Measurements from ENCODE around the gene RENBP. TPM values are rescaled to one million over a fixed set of nuclear protein-coding genes. Genes with fewer than 3 reads are reported as not detected.

RENBP gene
- total RNA-seq, 1 experiment from 2014 or later, result 5.7 TPM

DNA sequence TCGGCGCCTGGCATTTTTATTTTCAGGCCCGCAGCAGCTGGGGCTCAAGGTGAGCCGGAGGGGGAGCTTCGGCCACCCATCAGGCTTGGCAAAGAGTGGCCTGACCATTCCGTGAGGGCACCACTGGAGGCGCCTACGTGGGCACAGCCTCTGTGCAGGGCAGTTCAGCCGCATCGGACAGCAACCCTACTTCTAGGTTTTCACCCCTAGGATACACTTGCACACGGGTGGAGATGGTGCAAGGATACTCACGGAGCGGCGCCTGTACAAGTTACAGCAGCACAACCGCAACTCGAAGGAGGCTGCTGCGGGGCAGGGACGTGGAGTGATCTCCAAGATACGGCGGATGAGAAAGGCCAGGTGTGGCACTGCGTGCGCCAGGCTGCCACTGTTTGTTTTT, 16.3 kb upstream of the RENBP start:
- CTCF ChIA-PET, result no interaction called here
- BruUV-seq (replicated peaks), result no TSS peak
- POLR2A ChIA-PET (ENCODE audit: low non-redundant PET), result no interaction called here
- no peaks in the 10 kb centered on the region for H3K27me3 ChIP-seq (replicated peaks; ENCODE audit: insufficient read depth, low read depth, low read length, poor library complexity)
- H3K4me3 ChIP-seq (ENCODE audit: low read depth, low read length, poor library complexity, severe bottlenecking), result no peak overlapping the region
- no peak overlapping the region for H3K27ac ChIP-seq (ENCODE audit: low read depth, low read length, poor library complexity, severe bottlenecking)
- H3K36me3 ChIP-seq (ENCODE audit: insufficient read depth, low read length, poor library complexity, severe bottlenecking), result peaks cover 79% of the 10 kb centered on the region
- no peaks in the 10 kb centered on the region for H3K4me1 ChIP-seq (ENCODE audit: insufficient read depth, low read length, poor library complexity, severe bottlenecking)
- no peak for DNase-seq (ENCODE audit: low spot score)
- intact Hi-C loops (cut with micrococcal nuclease; ENCODE audit: unreplicated experiment), result no loop called here
- H3K9me3 ChIP-seq (ENCODE audit: low read depth, low read length, poor library complexity, severe bottlenecking), result no peaks in the 10 kb centered on the region
- TF ChIP-seq, protein P1, sequence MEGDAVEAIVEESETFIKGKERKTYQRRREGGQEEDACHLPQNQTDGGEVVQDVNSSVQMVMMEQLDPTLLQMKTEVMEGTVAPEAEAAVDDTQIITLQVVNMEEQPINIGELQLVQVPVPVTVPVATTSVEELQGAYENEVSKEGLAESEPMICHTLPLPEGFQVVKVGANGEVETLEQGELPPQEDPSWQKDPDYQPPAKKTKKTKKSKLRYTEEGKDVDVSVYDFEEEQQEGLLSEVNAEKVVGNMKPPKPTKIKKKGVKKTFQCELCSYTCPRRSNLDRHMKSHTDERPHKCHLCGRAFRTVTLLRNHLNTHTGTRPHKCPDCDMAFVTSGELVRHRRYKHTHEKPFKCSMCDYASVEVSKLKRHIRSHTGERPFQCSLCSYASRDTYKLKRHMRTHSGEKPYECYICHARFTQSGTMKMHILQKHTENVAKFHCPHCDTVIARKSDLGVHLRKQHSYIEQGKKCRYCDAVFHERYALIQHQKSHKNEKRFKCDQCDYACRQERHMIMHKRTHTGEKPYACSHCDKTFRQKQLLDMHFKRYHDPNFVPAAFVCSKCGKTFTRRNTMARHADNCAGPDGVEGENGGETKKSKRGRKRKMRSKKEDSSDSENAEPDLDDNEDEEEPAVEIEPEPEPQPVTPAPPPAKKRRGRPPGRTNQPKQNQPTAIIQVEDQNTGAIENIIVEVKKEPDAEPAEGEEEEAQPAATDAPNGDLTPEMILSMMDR (conservative IDR thresholded peaks at IDR 0.05; ENCODE audit: low read depth, low read length), result no peak
- no peak for TF ChIP-seq EZH2 (IDR thresholded peaks at IDR 0.05; ENCODE audit: borderline replicate concordance, low read depth, low read length, poor library complexity, severe bottlenecking)

DNA sequence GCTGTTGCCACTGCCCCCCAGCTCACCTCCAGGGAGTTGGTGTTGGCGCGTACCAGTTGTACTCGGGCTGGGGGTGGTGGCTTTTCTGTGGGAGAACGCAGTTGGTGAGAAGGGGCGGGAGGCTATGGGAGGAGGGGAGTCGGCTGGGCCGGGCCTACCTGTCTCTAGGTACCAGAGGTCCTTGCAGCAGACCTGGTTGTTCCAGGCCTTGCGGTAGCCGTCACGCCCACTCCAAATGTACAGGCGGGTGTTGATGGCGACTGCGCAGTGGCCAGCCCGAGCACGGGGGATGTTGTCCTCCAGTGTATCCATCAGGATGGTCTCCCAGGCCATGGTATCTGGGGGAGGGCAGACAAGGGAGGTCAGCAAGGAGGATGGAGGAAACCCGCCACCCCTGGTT, 15.6 kb upstream of the RENBP start:
- Histone ChIP-seq H3K4me1 (ENCODE audit: insufficient read depth, low read length, poor library complexity, severe bottlenecking) (no peaks in the 10 kb centered on the region), H3K27me3 (replicated peaks; ENCODE audit: insufficient read depth, low read depth, low read length, poor library complexity) (no peaks in the 10 kb centered on the region), H3K9me3 (ENCODE audit: low read depth, low read length, poor library complexity, severe bottlenecking) (no peaks in the 10 kb centered on the region), H3K36me3 (ENCODE audit: insufficient read depth, low read length, poor library complexity, severe bottlenecking) (peaks cover 86% of the 10 kb centered on the region), H3K4me3 (ENCODE audit: low read depth, low read length, poor library complexity, severe bottlenecking) (no peak overlapping the region), H3K27ac (ENCODE audit: low read depth, low read length, poor library complexity, severe bottlenecking) (no peak overlapping the region)
- TF ChIP-seq, protein P1 (conservative IDR thresholded peaks at IDR 0.05; ENCODE audit: low read depth, low read length), result no peak
- no peak for TF ChIP-seq EZH2 (IDR thresholded peaks at IDR 0.05; ENCODE audit: borderline replicate concordance, low read depth, low read length, poor library complexity, severe bottlenecking)
- CTCF ChIA-PET, result no interaction called here
- POLR2A ChIA-PET (ENCODE audit: low non-redundant PET), result no interaction called here
- no TSS peak for BruUV-seq (replicated peaks)
- intact Hi-C loops (cut with micrococcal nuclease; ENCODE audit: unreplicated experiment), result no loop called here
- DNase-seq (ENCODE audit: low spot score), result no peak

- Histone ChIP-seq H3K4me1 (ENCODE audit: insufficient read depth, low read length, poor library complexity, severe bottlenecking) (no peaks in the 10 kb centered on the region), H3K36me3 (ENCODE audit: insufficient read depth, low read length, poor library complexity, severe bottlenecking) (peaks cover 90% of the 10 kb centered on the region), H3K27me3 (replicated peaks; ENCODE audit: insufficient read depth, low read depth, low read length, poor library complexity) (no peaks in the 10 kb centered on the region), H3K27ac (ENCODE audit: low read depth, low read length, poor library complexity, severe bottlenecking) (no peak overlapping the region), H3K4me3 (ENCODE audit: low read depth, low read length, poor library complexity, severe bottlenecking) (no peak overlapping the region), H3K9me3 (ENCODE audit: low read depth, low read length, poor library complexity, severe bottlenecking) (no peaks in the 10 kb centered on the region)
- no peak for TF ChIP-seq EZH2 (IDR thresholded peaks at IDR 0.05; ENCODE audit: borderline replicate concordance, low read depth, low read length, poor library complexity, severe bottlenecking)
- TF ChIP-seq, protein P1 (conservative IDR thresholded peaks at IDR 0.05; ENCODE audit: low read depth, low read length), result no peak
- no TSS peak for BruUV-seq (replicated peaks)
- intact Hi-C loops (cut with micrococcal nuclease; ENCODE audit: unreplicated experiment), result loop anchor here (10.0 kb wide), 1 partner anchor 405 kb away; no protein-coding TSS in a partner anchor
- ChIA-PET POLR2A (ENCODE audit: low non-redundant PET) (no interaction called here), CTCF (no interaction called here)
- DNase-seq (ENCODE audit: low spot score), result no peak
These were observed 15.2 kb upstream of the RENBP start for GRCh38 chrX:153959649-153960048.

Data from A673 (cell line).